ENCODE results near the gene IGSF6. TPM values are rescaled to one million over a fixed set of nuclear protein-coding genes. Genes with fewer than 3 reads are reported as not detected.

IGSF6 gene
- total and polyA plus RNA-seq, 2 of the 13 experiments (the other 11 are each of a cell fraction or from before 2014, with no cell fraction given) = not detected

- no peak for TF ChIP-seq FUBP1 (CRISPR knock-in tag; IDR thresholded peaks at IDR 0.05; ENCODE audit: borderline replicate concordance)
- TF ChIP-seq FOXK1 (CRISPR knock-in tag; IDR thresholded peaks at IDR 0.05; ENCODE audit: borderline replicate concordance, low read depth) = no peak; the same call in 1 of the 2 replicates
- TF ChIP-seq ZFP82 (CRISPR knock-in tag; IDR thresholded peaks at IDR 0.05; ENCODE audit: borderline replicate concordance) = no peak
- no peak for TF ChIP-seq KDM2A (CRISPR knock-in tag; IDR thresholded peaks at IDR 0.05; ENCODE audit: borderline replicate concordance, low read depth)
- TF ChIP-seq TEAD3 (CRISPR knock-in tag; optimal IDR thresholded peaks at IDR 0.05; ENCODE audit: borderline replicate concordance) = no peak
- 0 out of 2 replicates have a peak, but pooled peaks have one; percentile 31 for TF ChIP-seq SALL1 (CRISPR knock-in tag; IDR thresholded peaks at IDR 0.05)
- TF ChIP-seq NR2F1 (CRISPR knock-in tag; IDR thresholded peaks at IDR 0.05) = peak in 1 of 2 experiments; percentile 61; a peak in 2 of 4 replicates
- TF ChIP-seq ZSCAN25 (CRISPR knock-in tag; IDR thresholded peaks at IDR 0.05) = 0 out of 2 replicates have a peak, but pooled peaks have one; percentile 44
- no peak for TF ChIP-seq KIAA2018 (CRISPR knock-in tag; IDR thresholded peaks at IDR 0.05; ENCODE audit: borderline replicate concordance)
- no peak for TF ChIP-seq ZNF773 (CRISPR knock-in tag; IDR thresholded peaks at IDR 0.05; ENCODE audit: borderline replicate concordance)
- no peak for TF ChIP-seq HES4 (CRISPR knock-in tag; IDR thresholded peaks at IDR 0.05; ENCODE audit: borderline replicate concordance)
- TF ChIP-seq PHF21A (CRISPR knock-in tag; IDR thresholded peaks at IDR 0.05) = no peak
- TF ChIP-seq ZNF598 (CRISPR knock-in tag; IDR thresholded peaks at IDR 0.05; ENCODE audit: borderline replicate concordance) = no peak
- TF ChIP-seq NR2F6 (IDR thresholded peaks at IDR 0.05) = peak; percentile 79
- peak; percentile 84 for TF ChIP-seq NR2F6 (CRISPR knock-in tag; IDR thresholded peaks at IDR 0.05)
- TF ChIP-seq NR0B2 (CRISPR knock-in tag; IDR thresholded peaks at IDR 0.05) = no peak
- no peak for TF ChIP-seq TRAFD1 (CRISPR knock-in tag; IDR thresholded peaks at IDR 0.05; ENCODE audit: borderline replicate concordance)
Measured at GRCh38 chr16:21647562-21648164, 4.7 kb downstream of the IGSF6 start (continued).
